ENCODE results near the gene IGSF22.

IGSF22 gene

DNA sequence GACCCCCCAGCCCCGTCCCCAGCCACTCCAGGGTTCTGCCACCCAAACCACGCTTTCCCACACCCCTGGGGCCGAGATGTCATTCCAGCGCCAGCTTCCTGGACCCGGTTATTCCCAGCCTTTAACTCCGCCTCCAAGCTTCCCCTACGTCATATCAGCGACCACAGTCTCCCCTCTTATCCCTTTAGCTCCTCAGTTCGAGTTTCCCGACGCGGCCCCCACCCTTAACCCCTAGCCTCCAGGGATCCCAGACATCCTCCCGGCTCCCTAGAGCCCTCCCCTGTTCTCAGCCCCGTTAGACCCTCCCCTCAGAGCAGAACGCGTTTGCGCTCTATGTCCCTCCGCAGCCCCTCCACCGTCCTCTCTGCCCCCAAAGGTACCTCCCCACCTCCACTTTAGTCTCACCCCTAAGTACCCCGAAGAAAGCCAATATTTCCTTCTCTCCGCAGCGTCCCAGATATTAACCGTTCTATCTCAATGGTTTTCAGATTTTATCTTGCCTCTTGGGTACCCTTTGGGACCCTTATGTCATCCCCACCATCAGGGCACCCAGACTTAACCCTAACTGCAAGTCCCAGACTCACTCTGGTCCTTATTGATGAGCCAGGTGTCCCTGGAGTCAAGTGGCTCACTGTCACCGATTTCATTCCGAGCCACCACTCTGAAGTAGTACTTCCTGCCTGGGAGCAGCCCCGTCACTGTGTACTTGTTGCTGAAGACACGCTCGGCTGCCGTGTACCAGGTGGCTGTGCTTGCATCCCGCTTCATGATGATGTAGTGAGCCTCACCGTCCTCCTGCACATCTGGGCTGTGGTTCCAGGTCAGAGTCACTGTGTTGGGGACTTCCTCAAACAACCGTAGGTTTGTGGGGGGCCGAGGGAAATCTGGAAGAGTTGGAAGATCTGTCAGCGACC, 19.4 kb downstream of the IGSF22 start:
- Histone ChIP-seq H3K9ac (ENCODE audit: low read length) (peak overlapping the region; percentile 89), H3K36me3 (ENCODE audit: control insufficient read depth, insufficient read depth, low read length) (no peaks in the 10 kb centered on the region), H3K4me1 (ENCODE audit: control insufficient read depth, insufficient read depth, low read length) (peaks cover 13% of the 10 kb centered on the region), H3K4me3 (ENCODE audit: low read length) (peak overlapping the region; percentile 81), H3K27me3 (ENCODE audit: control insufficient read depth, insufficient read depth, low read length) (no peaks in the 10 kb centered on the region), H3K9me3 (ENCODE audit: control insufficient read depth, low read length) (no peaks in the 10 kb centered on the region)

DNA sequence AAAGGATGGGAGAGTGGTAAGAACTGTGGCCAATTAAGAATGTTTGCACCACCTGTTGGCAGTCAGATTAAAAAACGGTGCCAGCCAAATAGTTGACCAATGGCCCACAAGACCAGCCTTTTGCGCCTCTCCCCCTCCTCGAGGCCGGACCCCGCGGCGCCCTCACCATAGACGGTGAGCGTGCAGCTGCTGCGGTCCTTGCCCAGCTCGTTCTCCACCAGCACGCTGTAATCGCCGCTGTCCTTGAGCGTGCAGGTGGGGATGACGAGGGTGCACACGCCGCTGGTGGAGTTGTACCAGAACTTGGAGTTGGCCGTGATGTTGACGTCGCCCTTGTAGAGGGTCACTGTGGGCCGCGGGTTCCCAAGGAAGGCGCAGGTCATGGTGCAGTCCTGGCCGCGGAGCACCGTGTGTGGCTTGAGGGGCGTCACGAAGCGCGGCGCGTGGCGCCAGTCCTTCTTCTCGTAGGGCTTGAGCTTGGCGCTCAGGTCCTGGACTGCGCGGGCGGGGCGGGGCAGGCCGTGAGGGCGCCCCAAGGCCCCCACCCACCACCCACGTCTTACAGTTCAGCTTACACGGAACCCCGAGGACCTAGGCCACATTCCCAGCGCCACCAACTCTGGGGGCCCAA, 20.2 kb downstream of the IGSF22 start:
- H3K27me3 ChIP-seq (ENCODE audit: control insufficient read depth, insufficient read depth, low read length), result no peaks in the 10 kb centered on the region
- H3K9me3 ChIP-seq (ENCODE audit: control insufficient read depth, low read length), result no peaks in the 10 kb centered on the region
- H3K4me1 ChIP-seq (ENCODE audit: control insufficient read depth, insufficient read depth, low read length), result peaks cover 13% of the 10 kb centered on the region
- no peaks in the 10 kb centered on the region for H3K36me3 ChIP-seq (ENCODE audit: control insufficient read depth, insufficient read depth, low read length)
- H3K9ac ChIP-seq (ENCODE audit: low read length), result peak overlapping the region; percentile 60
- peak overlapping the region; percentile 80 for H3K4me3 ChIP-seq (ENCODE audit: low read length)

DNA sequence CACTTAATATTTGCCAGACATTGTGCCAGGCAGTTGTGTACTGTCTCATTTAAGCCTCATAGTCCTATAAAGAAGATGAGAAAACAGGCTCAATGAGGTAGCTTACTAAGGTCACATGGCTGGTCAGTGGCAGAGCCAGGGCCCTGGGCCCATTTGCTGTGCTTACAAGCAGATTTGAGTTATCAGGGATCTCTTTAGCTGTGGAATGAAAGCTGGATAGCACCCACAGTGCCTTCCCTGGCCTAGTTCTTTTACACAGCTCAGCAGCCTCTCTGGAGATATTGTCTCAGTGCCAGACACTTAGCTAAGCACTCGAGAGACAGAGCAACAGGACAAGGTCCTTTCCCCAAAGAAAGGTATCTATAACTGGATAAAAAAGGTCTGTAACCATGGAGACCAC, 21.3 kb downstream of the IGSF22 start:
- H3K9me3 ChIP-seq (ENCODE audit: control insufficient read depth, low read length), result no peaks in the 10 kb centered on the region
- no peaks in the 10 kb centered on the region for H3K36me3 ChIP-seq (ENCODE audit: control insufficient read depth, insufficient read depth, low read length)
- peaks cover 16% of the 10 kb centered on the region for H3K4me1 ChIP-seq (ENCODE audit: control insufficient read depth, insufficient read depth, low read length)
- H3K4me3 ChIP-seq (ENCODE audit: low read length), result peak overlapping the region; percentile 23
- H3K27me3 ChIP-seq (ENCODE audit: control insufficient read depth, insufficient read depth, low read length), result peaks cover 11% of the 10 kb centered on the region
- no peak overlapping the region for H3K9ac ChIP-seq (ENCODE audit: low read length)

DNA sequence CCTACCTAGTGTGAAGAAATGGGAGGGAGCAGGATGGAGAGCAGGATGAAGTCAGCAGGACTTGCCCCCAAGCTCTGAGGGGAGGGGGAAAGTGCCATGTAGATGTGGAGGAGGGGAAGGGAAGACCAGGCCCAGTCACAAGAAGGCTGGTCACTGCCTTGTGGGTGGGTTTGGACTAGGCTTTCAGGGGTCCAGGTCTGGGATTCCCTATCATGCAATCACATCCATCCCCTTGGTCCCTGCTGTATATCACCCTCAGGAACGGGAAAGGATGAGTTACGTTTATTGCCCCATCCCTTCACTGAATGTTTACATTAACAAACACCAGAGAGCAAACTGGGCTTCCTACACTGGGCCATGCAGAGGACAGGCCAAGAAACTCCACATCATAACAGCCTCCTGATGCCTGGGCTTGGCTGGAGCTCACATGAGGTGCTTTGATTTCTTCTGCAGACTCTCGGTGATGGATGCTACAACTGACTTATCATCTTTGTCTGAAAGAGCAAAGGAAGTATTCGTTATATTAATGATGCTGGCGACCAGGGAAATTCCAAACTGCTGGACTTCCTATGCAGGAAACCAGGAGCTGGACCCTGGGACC, 21.8 kb downstream of the IGSF22 start:
- peaks cover 16% of the 10 kb centered on the region for H3K27me3 ChIP-seq (ENCODE audit: control insufficient read depth, insufficient read depth, low read length)
- no peak overlapping the region for H3K9ac ChIP-seq (ENCODE audit: low read length)
- no peaks in the 10 kb centered on the region for H3K36me3 ChIP-seq (ENCODE audit: control insufficient read depth, insufficient read depth, low read length)
- H3K9me3 ChIP-seq (ENCODE audit: control insufficient read depth, low read length), result no peaks in the 10 kb centered on the region
- peaks cover 21% of the 10 kb centered on the region for H3K4me1 ChIP-seq (ENCODE audit: control insufficient read depth, insufficient read depth, low read length)
- no peak overlapping the region for H3K4me3 ChIP-seq (ENCODE audit: low read length)

DNA sequence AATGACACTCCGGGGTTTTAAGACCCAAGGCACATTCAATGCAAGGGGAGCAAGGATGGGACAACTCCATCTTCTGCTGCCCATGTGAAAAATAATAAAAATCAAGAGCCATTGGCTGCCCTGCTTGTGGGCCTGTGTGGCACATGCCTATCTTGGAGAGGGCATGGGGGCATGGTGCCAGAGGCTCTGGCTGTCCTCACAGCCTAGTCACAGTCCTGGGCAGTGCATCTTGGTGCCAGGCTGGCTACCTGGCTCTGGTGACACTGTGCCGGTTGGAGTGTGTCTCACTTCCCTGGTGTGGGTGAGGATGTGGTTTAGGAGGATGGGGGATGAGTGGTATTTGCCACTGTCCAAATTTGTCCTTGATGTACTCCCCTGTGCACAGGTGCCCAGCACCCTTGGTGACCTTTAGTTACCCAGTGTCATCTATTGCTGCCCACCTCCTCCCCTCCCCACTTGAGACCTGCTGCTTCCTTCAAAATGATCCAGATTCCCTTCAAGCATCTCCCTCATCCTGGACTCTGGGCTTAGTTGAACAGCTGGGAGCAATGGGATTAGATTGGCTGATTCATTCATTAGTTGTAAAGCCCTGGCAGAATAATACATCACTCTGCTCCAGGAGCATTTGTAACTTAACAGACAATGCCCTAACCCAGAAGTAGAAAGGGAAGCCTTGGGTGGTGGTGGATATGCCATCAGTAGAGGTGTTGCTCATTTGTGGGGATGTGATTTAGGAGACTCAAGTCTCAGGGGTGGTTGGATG, 22.8 kb downstream of the IGSF22 start:
- Histone ChIP-seq H3K36me3 (ENCODE audit: control insufficient read depth, insufficient read depth, low read length) (no peaks in the 10 kb centered on the region), H3K9ac (ENCODE audit: low read length) (no peak overlapping the region), H3K4me3 (ENCODE audit: low read length) (no peak overlapping the region), H3K27me3 (ENCODE audit: control insufficient read depth, insufficient read depth, low read length) (peaks cover 17% of the 10 kb centered on the region), H3K9me3 (ENCODE audit: control insufficient read depth, low read length) (no peaks in the 10 kb centered on the region), H3K4me1 (ENCODE audit: control insufficient read depth, insufficient read depth, low read length) (peaks cover 23% of the 10 kb centered on the region)

DNA sequence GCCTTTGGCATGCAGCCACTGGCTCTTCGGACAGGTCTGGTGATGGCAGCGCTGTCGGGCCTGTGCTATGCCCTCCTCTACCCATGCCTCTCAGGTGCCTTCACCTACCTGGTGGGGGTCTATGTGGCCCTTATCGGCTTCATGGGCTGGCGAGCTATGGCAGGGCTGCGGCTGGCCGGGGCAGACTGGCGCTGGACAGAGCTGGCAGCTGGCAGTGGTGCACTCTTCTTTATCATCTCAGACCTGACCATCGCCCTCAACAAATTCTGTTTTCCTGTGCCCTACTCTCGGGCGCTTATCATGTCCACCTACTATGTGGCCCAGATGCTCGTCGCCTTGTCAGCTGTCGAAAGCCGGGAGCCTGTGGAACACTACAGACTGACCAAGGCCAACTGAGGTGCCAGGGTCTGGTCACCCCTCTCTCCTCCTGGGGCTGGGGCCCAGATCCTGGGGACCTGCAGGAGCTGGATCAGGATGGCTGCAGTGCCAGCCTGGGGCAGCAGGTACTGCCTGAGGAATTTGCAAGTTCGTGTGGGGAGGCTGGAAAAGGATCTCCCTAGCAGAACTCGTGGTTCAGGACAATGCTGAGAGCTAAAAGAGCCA, 24.3 kb downstream of the IGSF22 start:
- Histone ChIP-seq H3K27me3 (ENCODE audit: control insufficient read depth, insufficient read depth, low read length) (peaks cover 17% of the 10 kb centered on the region), H3K4me1 (ENCODE audit: control insufficient read depth, insufficient read depth, low read length) (peaks cover 23% of the 10 kb centered on the region)

DNA sequence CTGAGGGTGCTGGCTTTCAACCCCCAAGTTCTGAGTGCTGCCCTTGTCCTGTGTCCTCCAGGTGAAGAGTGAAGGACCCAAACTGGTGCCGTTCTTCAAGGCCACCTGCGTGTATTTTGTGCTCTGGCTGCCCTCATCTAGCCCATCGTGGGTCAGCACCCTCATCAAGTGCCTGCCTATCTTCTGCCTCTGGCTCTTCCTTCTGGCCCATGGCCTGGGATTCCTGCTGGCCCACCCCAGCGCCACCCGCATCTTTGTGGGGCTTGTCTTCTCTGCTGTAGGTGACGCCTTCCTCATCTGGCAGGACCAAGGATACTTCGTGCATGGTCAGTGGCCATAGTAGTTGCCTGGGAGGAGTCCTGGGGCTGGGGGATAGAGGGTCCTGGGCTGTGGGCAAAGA, 25.1 kb downstream of the IGSF22 start:
- peaks cover 22% of the 10 kb centered on the region for H3K4me1 ChIP-seq (ENCODE audit: control insufficient read depth, insufficient read depth, low read length)

More for the DNA sequence above, 24.3 kb downstream of the IGSF22 start:
- Histone ChIP-seq H3K9ac (ENCODE audit: low read length) (no peak overlapping the region), H3K4me3 (ENCODE audit: low read length) (no peak overlapping the region), H3K36me3 (ENCODE audit: control insufficient read depth, insufficient read depth, low read length) (no peaks in the 10 kb centered on the region), H3K9me3 (ENCODE audit: control insufficient read depth, low read length) (no peaks in the 10 kb centered on the region)

DNA sequence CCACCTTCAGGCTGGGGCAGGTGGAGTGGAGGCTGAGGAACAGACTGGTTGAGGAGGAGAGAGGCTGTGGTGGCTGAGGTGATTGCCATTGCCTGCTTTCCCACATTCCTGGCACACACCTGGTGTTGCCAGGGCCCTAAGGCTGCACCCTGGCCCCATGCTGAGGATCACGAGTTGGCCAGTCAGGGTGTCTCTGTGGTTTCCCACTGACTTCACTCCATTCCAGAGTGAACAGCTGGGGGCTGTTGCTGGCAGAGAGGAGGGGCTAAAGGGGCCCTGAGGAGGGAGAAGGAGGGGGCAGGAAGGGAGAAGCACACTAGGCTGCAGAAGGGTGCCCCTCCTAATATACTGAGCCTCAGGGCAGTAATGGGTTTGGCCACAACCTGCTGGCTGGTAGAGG, 25.6 kb downstream of the IGSF22 start:
- Histone ChIP-seq H3K9ac (ENCODE audit: low read length) (no peak overlapping the region), H3K4me1 (ENCODE audit: control insufficient read depth, insufficient read depth, low read length) (peaks cover 17% of the 10 kb centered on the region), H3K4me3 (ENCODE audit: low read length) (no peak overlapping the region), H3K9me3 (ENCODE audit: control insufficient read depth, low read length) (no peaks in the 10 kb centered on the region), H3K27me3 (ENCODE audit: control insufficient read depth, insufficient read depth, low read length) (peaks cover 17% of the 10 kb centered on the region), H3K36me3 (ENCODE audit: control insufficient read depth, insufficient read depth, low read length) (no peaks in the 10 kb centered on the region)

More for the DNA sequence above, 25.1 kb downstream of the IGSF22 start:
- H3K9ac ChIP-seq (ENCODE audit: low read length), result no peak overlapping the region
- H3K36me3 ChIP-seq (ENCODE audit: control insufficient read depth, insufficient read depth, low read length), result no peaks in the 10 kb centered on the region
- H3K27me3 ChIP-seq (ENCODE audit: control insufficient read depth, insufficient read depth, low read length), result peaks cover 17% of the 10 kb centered on the region
- H3K4me3 ChIP-seq (ENCODE audit: low read length), result no peak overlapping the region
- no peaks in the 10 kb centered on the region for H3K9me3 ChIP-seq (ENCODE audit: control insufficient read depth, low read length)

DNA sequence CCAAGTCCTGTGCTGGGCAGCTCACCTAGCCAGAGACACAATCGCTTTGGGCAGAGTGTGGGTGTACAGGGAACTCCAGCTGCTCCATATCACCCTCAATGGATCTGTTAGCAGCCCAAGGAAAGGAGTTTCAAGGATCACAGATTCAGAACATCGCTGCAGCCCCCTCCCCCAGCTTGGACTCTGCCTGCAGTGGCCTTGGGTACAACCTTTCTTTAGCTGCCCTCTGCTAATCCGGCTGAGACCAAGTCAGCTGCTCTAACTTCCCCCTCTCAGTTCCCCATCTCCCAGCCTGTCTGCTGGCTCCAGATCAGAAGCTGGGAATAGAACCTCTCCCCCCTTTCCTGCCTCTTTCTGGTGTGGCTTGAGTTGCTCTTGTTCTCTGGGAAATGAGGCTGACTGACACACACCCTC, 26.1 kb downstream of the IGSF22 start:
- peaks cover 17% of the 10 kb centered on the region for H3K27me3 ChIP-seq (ENCODE audit: control insufficient read depth, insufficient read depth, low read length)
- no peaks in the 10 kb centered on the region for H3K9me3 ChIP-seq (ENCODE audit: control insufficient read depth, low read length)
- H3K4me3 ChIP-seq (ENCODE audit: low read length), result no peak overlapping the region

DNA sequence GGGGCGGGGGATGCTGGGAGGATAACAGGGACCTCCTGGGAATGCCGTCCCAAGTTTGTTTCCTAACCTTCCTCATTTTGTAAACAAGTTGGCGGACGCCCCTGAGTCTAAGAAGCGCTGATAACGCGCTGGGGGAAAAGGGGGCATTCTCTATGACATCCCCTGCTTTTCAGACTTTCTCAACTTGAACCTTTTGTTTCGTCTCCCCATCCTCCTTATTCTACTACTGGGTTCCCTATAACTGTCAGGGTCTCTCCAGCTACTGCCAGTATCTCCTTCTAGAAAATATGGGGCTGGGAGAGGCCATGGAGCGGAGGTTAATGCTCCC, 26.8 kb downstream of the IGSF22 start:
- H3K36me3 ChIP-seq (ENCODE audit: control insufficient read depth, insufficient read depth, low read length), result no peaks in the 10 kb centered on the region
- H3K9ac ChIP-seq (ENCODE audit: low read length), result peak overlapping the region; percentile 68
- H3K9me3 ChIP-seq (ENCODE audit: control insufficient read depth, low read length), result no peaks in the 10 kb centered on the region
- peaks cover 10% of the 10 kb centered on the region for H3K4me1 ChIP-seq (ENCODE audit: control insufficient read depth, insufficient read depth, low read length)
- H3K4me3 ChIP-seq (ENCODE audit: low read length), result peak overlapping the region; percentile 46
- peaks cover 17% of the 10 kb centered on the region for H3K27me3 ChIP-seq (ENCODE audit: control insufficient read depth, insufficient read depth, low read length)

More for the DNA sequence above, 26.1 kb downstream of the IGSF22 start:
- H3K4me1 ChIP-seq (ENCODE audit: control insufficient read depth, insufficient read depth, low read length), result peaks cover 12% of the 10 kb centered on the region
- peak overlapping the region; percentile 68 for H3K9ac ChIP-seq (ENCODE audit: low read length)
- no peaks in the 10 kb centered on the region for H3K36me3 ChIP-seq (ENCODE audit: control insufficient read depth, insufficient read depth, low read length)
